Keratinocyte (primary cell): Measurements from ENCODE around the gene PSMB10. TPM values are rescaled to one million over a fixed set of nuclear protein-coding genes. Genes with fewer than 3 reads are reported as not detected.

ENCODE experiments used
- DNase-seq: peaks from one replicate; pipeline ENCODE4 v3.0.0-alpha.2; 2011; ENCODE audit warnings: low read depth, missing footprints, low spot score
- FAIRE-seq: peaks from 2 replicates; lab custom pipeline; 2011; peaks lifted over from hg19 to GRCh38; lab: Jason Lieb, UNC
- H2AFZ ChIP-seq: 2 replicates; pipeline ENCODE4 v1.6.0; 2012; ENCODE audit warnings: low read length, control low read depth, inconsistent platforms; ENCODE audit not compliant: control insufficient read depth
- H3K27ac ChIP-seq: 2 replicates; pipeline ENCODE4 v1.5.1; 2011; ENCODE audit warnings: low read length; ENCODE audit not compliant: control insufficient read depth, insufficient read depth
- H3K27me3 ChIP-seq: 3 replicates; pipeline ENCODE4 v1.6.0; 2011; ENCODE audit warnings: low read length; ENCODE audit not compliant: control insufficient read depth, insufficient read depth; ENCODE audit errors: extremely low read depth
- H3K36me3 ChIP-seq, 2 experiments: 2 replicates in 1 of 2; 3 replicates in 1 of 2; pipeline ENCODE4 v1.5.1; 2011; ENCODE audit warnings: low read length in 2 of 2, mild to moderate bottlenecking in 1 of 2; ENCODE audit not compliant: control insufficient read depth in 2 of 2, insufficient read depth in 2 of 2; ENCODE audit errors: extremely low read depth in 1 of 2
- H3K4me1 ChIP-seq: 3 replicates; pipeline ENCODE4 v1.5.1; 2011; ENCODE audit warnings: low read length; ENCODE audit not compliant: control insufficient read depth, insufficient read depth; ENCODE audit errors: extremely low read depth
- H3K4me2 ChIP-seq: 3 replicates; pipeline ENCODE4 v1.6.0; 2011; ENCODE audit warnings: low read depth, low read length; ENCODE audit not compliant: control insufficient read depth, insufficient read depth; ENCODE audit errors: extremely low read depth
- H3K4me3 ChIP-seq, 3 experiments: fragments of 200-600 bp in 1 of 3; sonication (generic) in 1 of 3; 2 replicates in 2 of 3; 3 replicates in 1 of 3; pipeline ENCODE4 v1.5.1; 2011 to 2016; ENCODE audit warnings: low read length in 3 of 3, mild to moderate bottlenecking in 3 of 3, control low read depth in 2 of 3, inconsistent platforms in 1 of 3, low read depth in 1 of 3, mixed read lengths in 1 of 3, mixed run types in 1 of 3, moderate library complexity in 1 of 3; ENCODE audit not compliant: control insufficient read depth in 2 of 3, insufficient read depth in 2 of 3; ENCODE audit errors: extremely low read depth in 1 of 3
- H3K79me2 ChIP-seq: 2 replicates; pipeline ENCODE4 v1.6.0; 2012; ENCODE audit warnings: low read length; ENCODE audit not compliant: control insufficient read depth, insufficient read depth
- H3K9ac ChIP-seq: 3 replicates; pipeline ENCODE4 v1.6.0; 2011; ENCODE audit warnings: low read length; ENCODE audit not compliant: control insufficient read depth, insufficient read depth; ENCODE audit errors: extremely low read depth
- H3K9me1 ChIP-seq: 3 replicates; pipeline ENCODE4 v1.6.0; 2011; ENCODE audit warnings: low read length; ENCODE audit not compliant: control insufficient read depth, insufficient read depth; ENCODE audit errors: extremely low read depth
- H3K9me3 ChIP-seq: 2 replicates; pipeline ENCODE4 v1.5.1; 2012; ENCODE audit warnings: low read depth, low read length; ENCODE audit not compliant: control insufficient read depth
- H4K20me1 ChIP-seq: 3 replicates; pipeline ENCODE4 v1.6.0; 2011; ENCODE audit warnings: low read length; ENCODE audit not compliant: control insufficient read depth, insufficient read depth; ENCODE audit errors: extremely low read depth
- CTCF ChIP-seq, 3 experiments: IDR thresholded peaks in 1 of 3; conservative IDR thresholded peaks in 1 of 3; optimal IDR thresholded peaks in 1 of 3; 2 replicates in 2 of 3; 3 replicates in 1 of 3; pipeline versions ENCODE3 to v1.5.1; 2011; ENCODE audit warnings: low read length in 3 of 3, mild to moderate bottlenecking in 3 of 3, moderate library complexity in 2 of 3, control low read depth in 1 of 3, inconsistent platforms in 1 of 3; ENCODE audit not compliant: insufficient read depth in 2 of 3; ENCODE audit errors: extremely low read depth in 1 of 3
- EZH2 ChIP-seq: IDR thresholded peaks from one replicate; pipeline ENCODE4 v1.6.1; 2012; ENCODE audit warnings: inconsistent platforms, mild to moderate bottlenecking, low read length, moderate library complexity
- dilution Hi-C: fragments of 300-500 bp; cut with MboI; formaldehyde crosslinking; loops from one replicate; pipeline ENCODE4 v1.7.0; 2020; ENCODE audit warnings: low sequenced_read_pairs; ENCODE audit not compliant: extremely low pct_ligation_motif_present
- polyA plus RNA-seq, 5 experiments: library from polyadenylated mRNA; depleted of rRNA in 3 of 5; stranded (reverse) in 3 of 5; stranded (forward) in 1 of 5; unstranded in 1 of 5; fragments of >200 nt; gene quantifications; 1 replicate in 1 of 5; 2 replicates in 3 of 5; 3 replicates in 1 of 5; pipeline versions ENCODE4 v1.2.1 to v1.2.3, GENCODE V29; 2011 to 2012; ENCODE audit warnings: missing spikeins in 2 of 5, low read depth in 1 of 5, low replicate concordance in 1 of 5

The PSMB10 gene
- polyA plus RNA-seq, 1 donor (not counting 4 experiments of a cell fraction or from before 2014, with no cell fraction given) = 11.1 TPM

GRCh38 chr16:67951485-67951884 is 14.8 kb upstream of the PSMB10 start:
- peaks cover 12% of the 10 kb centered on the region for H4K20me1 ChIP-seq
- FAIRE-seq (no peak), DNase-seq (no peak)
- no peak for TF ChIP-seq EZH2
- TF ChIP-seq CTCF (optimal IDR thresholded peaks at IDR 0.05 in 1 of 3, IDR thresholded peaks at IDR 0.05 in 1 of 3, conservative IDR thresholded peaks at IDR 0.05 in 1 of 3; ENCODE audit: extremely low read depth in 1 of 3, insufficient read depth in 2 of 3, low read length in 3 of 3) = no peak
- no peak overlapping the region for H3K9ac ChIP-seq
- no peak overlapping the region for H3K4me3 ChIP-seq
- H3K9me1 ChIP-seq = peaks cover 2% of the 10 kb centered on the region
- no peak overlapping the region for H3K27ac ChIP-seq
- H3K27me3 ChIP-seq = no peaks in the 10 kb centered on the region
- no peaks in the 10 kb centered on the region for H3K9me3 ChIP-seq
- dilution Hi-C loops = no loop called here
- H3K4me1 ChIP-seq = no peaks in the 10 kb centered on the region
- H3K4me2 ChIP-seq = no peak overlapping the region
- H3K79me2 ChIP-seq = peaks cover 12% of the 10 kb centered on the region
- H3K36me3 ChIP-seq = peaks cover 69 to 74% of the 10 kb centered on the region in 2 experiments
- no peak overlapping the region for H2AFZ ChIP-seq

DNA sequence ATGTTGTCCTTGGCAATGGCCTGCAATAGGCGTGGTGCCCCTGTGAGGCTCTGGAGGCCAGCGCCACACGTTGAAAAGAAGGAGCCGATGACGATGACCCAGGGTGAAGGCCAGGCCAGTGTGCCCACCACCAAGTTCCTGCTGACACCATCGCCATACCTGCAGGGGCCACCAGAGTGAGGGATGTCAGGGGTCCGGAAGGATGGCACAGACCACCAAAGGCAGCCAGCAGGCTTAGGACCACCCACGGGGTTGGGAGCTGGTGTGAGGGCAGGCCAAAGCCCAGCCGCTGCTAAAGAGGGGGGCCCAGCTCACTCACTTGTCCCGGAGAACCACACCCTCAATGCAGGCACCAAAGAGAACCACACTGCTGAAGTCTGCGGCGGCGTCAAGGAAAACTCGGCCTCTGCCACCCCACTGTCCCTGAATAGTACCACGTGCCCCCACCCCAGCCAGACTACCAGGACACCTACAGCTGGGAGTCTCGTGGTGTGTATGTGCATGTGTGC is 13.7 kb upstream of the PSMB10 start:
- H3K9ac ChIP-seq = no peak overlapping the region
- TF ChIP-seq CTCF (optimal IDR thresholded peaks at IDR 0.05 in 1 of 3, IDR thresholded peaks at IDR 0.05 in 1 of 3, conservative IDR thresholded peaks at IDR 0.05 in 1 of 3; ENCODE audit: extremely low read depth in 1 of 3, insufficient read depth in 2 of 3, low read length in 3 of 3) = no peak
- no peak for TF ChIP-seq EZH2
- no peaks in the 10 kb centered on the region for H3K4me1 ChIP-seq
- H3K9me3 ChIP-seq = no peaks in the 10 kb centered on the region
- H3K79me2 ChIP-seq = peaks cover 12% of the 10 kb centered on the region
- DNase-seq = no peak
- H4K20me1 ChIP-seq = peaks cover 12% of the 10 kb centered on the region
- no peak overlapping the region for H3K27ac ChIP-seq
- H3K4me3 ChIP-seq = no peak overlapping the region
- dilution Hi-C loops = no loop called here
- peaks cover 2% of the 10 kb centered on the region for H3K9me1 ChIP-seq
- H3K4me2 ChIP-seq = no peak overlapping the region
- FAIRE-seq = no peak
- no peak overlapping the region for H2AFZ ChIP-seq
- peaks cover 79 to 80% of the 10 kb centered on the region in 2 experiments for H3K36me3 ChIP-seq
- no peaks in the 10 kb centered on the region for H3K27me3 ChIP-seq
